M059J (cell line): Measurements from ENCODE around the gene CNOT6. TPM values are rescaled to one million over a fixed set of nuclear protein-coding genes. Genes with fewer than 3 reads are reported as not detected.

Experiments
- DNase-seq: peaks from one replicate; pipeline ENCODE4 v3.0.0-alpha.2; 2012; ENCODE audit warnings: low read depth
- total RNA-seq: library from RNA; depleted of rRNA; stranded (reverse); fragments of >200 nt; shearing (Covaris generic); gene quantifications from 2 replicates; pipeline ENCODE4 v1.2.3, GENCODE V29; 2014

Gene CNOT6
- total RNA-seq, 1 experiment from 2014 or later: 22.2 TPM

DNA sequence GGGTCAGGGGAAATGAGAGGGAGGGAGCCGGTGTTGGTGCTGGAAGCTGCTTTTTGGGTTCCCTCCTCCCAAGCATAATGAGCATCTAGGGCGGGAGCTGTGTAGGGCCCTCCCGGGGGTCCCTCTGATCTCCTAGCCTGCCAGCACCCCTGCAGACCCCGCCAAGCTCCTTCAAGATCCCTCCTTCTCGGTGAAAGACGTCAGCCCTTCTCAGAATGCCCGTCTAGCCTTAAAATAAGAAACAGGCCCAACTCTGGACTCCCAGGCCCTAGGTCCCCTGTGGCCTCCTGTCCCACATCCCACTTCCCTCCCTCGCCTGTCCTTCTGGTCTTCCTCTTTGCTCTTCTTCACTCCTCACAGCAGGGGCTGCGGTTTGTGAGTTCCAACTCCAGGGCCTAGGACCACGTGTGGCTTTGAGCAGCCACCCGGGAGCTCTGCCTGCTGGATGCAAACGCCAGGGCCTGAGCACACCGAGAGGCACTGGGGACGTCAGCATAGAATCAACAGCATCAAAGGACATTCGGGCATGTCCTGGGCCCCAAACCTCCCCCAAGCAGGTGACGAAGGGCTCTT is 105.9 kb downstream of the CNOT6 start:
- no peak for DNase-seq

DNA sequence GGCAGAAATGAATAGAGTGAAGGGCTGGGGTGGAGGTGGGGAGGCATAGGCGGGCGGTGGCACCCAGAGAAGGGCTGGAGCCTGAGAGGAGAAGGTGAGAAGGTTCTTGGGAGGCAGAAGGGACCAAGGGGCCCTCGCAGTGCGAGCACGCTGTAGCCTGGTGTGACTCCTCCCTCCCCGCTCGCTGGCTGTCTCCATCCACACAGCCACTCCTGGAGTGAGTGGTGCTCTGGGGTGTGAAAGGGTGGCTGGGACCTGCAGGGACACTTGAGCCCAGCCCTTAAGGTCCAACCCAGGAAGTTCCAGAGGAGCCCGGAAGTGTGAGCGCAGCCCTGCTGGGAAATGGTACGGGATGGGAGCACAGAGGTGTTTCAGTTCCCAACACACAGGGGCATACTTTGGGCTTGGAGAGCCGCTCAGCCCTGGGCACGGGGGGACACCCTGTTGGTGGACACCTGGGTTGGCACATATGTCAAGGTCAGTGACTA is 106.4 kb downstream of the CNOT6 start:
- no peak for DNase-seq

DNA sequence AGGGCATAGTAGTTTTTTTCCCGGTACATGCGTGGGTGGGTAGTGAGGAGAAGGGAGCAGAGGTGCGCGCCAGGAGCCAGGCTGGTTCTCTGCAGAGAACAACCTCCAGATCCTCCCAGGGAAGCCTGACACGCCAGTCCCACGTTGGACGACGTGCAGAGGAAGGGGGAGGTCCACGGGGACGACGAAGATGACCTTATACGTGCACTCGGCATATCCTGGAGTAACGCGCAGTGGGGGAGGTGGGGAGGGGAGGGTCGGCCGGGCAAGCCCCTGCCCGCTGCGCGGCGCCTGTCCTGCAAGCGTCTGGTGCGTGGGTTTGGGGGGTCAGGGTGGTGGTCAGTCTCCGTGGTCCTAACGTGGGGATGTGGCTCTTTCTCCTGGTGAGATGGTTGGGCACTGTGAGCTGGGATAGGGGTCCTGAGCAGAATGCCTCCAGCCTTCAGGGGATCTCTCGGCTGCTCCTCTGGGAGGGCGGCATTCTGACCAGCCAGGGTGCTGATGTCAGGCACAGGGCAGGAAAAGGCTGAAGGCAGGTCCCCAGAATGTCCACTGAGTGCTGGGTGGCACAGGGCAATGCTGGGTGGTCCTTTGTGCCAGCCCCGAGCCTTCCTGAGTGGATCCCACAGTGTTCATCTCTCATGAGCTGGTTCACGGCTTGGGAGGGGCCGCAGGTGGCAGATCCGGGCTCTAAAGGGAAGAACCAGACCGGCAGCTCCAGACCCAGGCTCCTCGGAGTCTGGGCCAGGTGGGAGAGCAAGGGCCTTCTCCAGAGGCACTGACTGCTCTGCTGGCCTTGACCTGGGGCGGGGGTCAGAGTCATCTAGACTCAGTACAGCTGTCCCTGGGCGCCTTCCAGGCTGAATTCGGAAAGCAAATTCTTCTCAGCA is 107.7 kb downstream of the CNOT6 start:
- DNase-seq: no peak

DNA sequence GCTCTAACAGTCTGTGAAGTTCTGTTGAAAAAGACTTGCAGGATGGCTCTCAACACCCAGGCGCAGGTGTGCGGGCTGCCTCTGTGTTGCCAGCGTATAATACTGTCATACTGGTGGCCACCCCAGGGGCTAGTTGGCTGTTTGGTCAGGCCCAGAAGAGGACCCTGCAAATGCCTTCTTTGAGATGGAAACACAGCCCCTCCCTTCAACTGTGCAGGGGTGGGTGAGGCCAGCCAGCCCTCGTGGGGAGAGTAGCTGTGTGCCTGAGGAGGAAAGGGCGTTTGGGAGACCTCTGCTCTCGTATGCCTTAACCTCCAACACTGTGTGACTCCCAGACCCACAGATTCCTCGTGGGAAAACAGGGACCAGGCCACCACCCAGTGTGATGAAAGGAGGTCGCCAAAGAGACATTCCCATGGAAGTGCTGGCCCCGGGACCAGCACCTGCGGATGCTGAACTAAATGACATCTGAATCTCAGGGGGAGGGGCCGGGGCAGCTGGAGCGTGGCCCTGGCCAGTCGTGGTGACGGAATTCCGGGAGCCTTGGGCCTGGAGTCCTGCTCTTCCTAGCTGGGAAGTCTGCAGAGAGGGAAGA is 108.4 kb downstream of the CNOT6 start:
- DNase-seq: no peak

DNA sequence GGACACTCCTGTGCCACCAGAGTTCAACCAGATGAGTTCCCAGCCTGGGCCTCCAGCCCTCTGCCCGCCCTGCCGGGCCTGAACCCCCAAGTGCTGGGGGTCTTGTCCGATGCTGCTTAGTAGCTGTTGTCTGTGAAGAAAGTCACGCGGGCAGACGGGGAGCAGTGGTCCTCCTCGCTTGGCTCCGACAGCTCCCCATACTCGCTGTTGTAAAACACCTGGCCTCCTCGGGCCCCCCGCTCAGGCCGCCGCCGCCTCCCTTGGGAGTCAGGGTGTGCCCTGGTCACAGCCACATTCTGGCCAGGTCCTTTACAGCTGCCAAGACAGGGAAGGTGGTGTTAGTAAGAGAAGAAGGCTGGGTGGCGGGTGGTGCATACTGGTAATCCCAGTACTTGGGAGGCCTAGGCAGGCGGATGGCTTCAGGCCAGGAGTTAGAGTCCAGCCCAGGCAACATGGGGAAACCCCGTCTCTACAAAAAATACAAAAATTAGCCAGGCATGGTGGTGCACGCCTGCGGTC is 109.0 kb downstream of the CNOT6 start:
- DNase-seq: no peak

DNA sequence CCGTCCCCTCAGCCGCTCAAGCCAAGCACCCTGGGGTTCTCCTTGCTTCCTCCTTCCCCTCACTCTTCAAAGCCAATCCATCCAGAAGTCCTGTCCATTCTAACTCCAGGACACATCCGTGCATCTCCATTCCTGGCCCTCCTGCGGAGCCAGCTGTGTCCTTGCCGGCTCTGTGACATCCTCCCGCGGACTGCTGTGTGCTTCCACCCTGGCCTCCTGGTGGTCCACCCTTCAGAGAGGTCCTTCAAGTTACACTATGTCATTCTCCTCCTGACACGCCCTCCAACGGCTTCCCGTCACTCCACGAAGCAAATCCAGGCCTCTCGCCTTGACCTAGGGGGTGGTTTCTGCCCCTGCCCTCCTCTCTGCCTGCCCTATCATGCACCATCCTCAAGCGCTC is 110.1 kb downstream of the CNOT6 start:
- DNase-seq: no peak

DNA sequence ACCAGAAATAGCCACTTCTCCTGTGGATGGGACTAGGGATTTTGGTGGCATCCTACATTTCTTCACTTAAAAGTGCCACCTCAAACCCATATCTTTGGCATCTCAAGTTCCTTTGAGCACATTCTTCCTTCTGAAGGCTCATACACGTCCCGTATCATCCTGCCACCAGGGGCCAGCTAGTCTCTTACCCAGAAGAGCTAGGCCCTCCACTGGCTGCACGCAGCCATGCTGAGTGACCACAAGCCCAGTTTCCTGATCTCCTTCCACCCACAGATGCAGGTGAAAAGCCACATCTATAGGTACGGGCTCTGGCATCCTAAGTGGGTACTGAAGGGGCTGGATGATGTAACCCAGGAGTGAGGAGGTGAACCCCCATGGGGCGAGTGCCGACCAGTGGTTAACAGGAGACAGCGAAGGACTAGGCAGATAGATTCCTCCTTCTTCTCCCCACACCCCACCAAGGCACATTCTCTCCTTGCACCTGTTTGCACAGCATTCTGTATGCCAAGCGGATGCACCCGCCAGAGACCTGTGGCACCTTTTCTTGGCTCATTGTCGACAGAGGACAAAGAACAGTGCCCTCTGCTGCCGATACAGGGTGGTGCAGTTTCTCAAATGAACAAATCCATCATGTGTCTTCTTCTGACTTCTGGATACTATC is 111.5 kb downstream of the CNOT6 start:
- peak; percentile 53 for DNase-seq

DNA sequence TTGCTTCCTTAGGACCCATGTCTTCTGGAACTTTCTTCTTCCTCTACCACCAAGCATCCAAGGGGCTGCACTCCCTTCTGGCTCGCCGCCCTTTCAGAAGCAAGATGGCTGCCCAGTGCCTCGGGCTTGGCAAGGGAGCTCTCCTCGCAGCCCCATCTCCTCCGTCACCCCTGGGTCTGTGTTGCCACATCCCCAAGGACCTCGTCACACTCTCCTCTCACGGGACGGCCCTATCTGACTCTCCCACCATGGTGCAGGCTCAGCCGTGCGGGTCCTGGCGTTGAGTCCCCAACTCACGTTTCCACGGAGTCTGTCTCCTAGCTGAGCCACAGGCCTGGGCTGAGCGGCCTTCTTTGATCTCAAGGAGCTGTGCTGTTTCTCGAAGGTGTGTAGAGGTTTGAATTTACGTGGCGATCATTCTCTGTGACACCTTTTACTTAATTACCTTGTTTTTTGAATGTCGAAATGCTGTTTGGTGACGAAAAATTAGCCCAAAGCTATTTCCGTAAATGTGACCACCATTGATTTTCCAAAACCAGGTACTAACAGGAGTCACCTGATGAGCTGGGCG is 112.1 kb downstream of the CNOT6 start:
- DNase-seq: no peak

DNA sequence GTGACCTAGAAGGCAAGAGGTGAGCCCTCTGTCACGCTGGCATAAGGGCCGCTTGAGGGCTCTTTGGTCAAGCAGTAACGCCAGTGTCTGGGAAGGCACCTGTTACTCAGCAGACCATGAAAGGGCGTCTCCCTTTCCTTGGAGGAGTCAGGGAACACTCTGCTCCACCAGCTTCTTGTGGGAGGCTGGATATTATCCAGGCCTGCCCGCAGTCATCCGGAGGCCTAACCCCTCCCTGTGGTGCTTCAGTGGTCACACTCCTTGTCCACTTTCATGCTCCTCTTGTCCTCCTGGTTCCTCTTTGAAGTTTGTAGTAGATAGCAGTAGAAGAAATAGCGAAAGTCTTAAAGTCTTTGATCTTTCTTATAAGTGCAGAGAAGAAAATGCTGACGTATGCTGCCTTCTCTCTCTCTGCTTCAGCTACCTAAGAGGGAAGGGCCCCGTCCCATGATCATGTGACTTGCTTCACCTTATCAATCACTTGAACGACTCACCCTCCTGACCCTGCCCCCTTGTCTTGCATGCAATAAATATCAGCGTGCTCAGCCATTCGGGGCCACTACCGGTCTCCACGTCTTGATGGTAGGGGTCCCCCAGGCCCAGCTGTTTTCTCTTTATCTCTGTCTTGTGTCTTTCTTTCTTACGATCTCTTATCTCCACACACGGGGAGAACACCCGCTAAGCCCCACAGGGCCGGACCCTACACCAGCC is 113.8 kb downstream of the CNOT6 start:
- no peak for DNase-seq

DNA sequence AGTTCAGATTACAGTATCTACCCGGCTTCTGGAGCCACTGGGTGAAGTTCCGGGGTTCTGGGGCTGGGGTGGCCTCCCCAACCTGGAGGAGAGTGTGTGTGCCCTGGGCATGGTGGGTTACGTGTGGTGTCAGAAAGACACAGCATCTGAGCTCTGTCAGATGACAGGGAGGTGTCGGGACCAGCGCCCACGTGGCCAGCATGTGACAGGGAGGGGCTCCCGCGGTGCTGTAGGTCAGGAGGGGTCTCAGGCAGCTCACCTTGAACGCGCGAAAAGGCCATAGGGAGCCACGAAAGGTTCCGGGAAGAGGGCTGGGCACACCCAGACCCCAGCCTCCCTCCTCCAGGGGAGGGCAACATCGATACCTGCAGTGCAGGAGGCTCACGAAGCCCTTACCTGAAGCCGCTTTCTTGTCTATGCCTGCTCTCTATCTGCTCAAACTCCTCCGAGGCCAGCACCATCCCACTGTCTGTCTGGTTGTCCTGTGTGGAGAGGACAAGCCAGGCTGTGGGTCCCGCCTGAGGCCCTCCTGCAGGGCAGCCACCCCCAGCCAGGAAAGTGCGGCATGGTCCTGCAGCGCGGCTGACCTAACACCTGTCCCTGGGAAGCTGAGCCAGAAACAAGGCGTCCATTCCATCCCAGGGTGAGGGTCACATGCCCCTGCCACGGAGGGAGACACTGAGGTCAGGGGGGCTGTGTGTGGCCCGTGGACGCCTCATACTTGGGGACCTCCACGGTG is 114.6 kb downstream of the CNOT6 start:
- DNase-seq: no peak

DNA sequence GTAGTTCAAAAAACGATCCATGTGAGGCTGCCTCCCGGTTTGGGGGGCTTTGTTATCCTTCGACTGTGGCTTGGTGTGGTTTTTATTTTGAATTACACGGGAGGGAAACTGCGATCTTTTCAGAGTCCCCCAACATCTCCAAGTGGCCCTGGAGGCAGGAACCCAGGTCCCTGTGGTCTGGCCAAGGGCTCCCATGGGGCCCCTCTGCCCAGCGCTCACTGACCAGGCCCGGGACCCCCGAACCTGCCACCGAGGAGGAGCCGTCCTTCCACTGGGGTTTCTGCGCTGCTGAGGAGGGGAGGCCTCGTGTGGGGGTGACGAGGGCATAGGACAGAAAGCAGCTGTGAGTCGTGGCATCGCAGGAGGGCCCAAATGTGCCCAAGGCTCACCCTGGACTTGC is 115.2 kb downstream of the CNOT6 start:
- no peak for DNase-seq

DNA sequence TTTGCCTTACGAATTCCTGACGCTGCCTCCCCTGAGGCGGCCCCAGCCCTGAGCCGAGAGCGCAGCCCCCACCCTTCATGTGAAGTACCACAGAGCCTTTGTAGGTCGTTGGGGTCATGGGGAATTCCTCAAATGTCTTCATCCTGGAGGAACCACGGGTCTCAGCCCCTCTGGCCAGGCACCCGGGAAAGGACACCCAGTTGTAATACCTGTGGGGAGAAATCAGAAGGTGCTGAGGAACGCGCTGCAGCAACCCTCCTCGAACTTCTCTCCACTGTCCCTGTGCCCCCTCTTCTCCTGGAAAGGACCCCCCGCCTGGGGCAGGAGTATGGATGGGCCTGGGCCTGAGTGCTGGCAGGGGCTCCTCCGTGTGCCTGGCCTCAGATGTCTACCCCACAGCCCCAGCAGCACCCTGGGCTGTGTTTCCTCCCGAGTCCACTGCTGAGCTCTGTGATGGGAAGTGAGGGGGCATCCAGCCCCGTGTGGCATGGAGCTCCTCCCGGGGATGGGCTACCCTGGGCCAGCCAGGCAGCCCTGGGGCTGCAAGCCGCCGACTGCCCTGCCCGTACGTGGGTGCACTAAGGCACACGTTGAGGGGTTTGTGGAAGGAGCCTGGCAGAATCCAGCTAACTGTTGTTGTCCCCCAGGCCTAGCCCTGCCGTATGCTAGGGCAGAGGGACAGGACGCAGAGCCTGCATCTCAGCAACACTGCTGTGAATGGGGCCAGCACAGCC is 115.8 kb downstream of the CNOT6 start:
- no peak for DNase-seq

DNA sequence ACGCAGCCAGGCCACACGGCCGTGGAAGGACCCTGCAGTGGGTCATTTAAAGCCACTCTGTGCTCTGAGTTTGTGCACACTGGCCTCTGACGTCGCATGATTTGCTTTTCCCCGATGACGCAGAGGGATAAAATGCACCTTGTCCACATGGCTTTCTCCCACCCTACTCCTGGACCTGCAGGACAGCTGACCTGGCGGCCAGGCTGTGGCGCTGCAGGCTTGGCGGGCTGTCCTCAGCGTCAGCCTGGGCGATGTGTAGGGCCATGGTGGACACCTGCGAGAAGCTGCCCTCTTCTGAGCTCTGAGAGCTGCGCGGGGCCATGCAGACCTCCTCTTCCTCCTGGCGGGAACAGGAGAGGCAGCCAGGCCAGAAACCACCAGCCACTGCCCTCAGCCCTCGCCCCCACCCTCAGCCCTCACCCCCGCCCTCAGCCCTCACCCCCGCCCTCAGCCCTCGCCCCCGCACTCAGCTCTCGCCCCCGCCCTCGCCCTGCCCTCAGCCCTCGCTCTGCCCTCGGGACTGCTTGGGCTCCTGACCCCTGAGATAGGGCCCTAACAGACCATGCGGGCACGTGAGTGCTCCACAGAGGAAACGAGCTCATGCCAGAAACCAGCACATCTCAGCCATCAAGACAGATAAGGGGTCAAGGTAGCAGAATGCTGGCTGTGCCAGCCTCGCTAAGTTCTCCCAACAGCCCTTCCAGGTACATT is 117.1 kb downstream of the CNOT6 start:
- peak; percentile 13 for DNase-seq

DNA sequence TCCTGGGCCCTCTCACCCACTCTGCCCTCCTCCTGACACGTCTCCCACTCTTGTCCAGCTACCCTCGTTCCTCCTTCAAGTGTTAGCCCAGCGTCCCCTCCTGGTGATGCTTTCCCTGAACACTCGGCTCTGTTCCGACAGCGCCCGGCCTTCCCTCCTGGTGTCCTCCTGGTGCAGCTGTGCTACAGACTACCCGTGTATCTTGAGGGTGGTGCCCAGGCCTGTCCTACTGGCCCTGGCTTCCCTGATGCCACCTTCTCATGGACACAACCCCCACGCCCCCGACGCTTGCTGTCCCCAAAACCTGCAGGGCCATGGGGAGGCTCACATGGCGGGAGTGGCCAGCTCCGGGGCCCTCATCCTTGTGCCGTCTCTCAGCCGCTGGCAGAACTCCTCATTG is 118.5 kb downstream of the CNOT6 start:
- no peak for DNase-seq

DNA sequence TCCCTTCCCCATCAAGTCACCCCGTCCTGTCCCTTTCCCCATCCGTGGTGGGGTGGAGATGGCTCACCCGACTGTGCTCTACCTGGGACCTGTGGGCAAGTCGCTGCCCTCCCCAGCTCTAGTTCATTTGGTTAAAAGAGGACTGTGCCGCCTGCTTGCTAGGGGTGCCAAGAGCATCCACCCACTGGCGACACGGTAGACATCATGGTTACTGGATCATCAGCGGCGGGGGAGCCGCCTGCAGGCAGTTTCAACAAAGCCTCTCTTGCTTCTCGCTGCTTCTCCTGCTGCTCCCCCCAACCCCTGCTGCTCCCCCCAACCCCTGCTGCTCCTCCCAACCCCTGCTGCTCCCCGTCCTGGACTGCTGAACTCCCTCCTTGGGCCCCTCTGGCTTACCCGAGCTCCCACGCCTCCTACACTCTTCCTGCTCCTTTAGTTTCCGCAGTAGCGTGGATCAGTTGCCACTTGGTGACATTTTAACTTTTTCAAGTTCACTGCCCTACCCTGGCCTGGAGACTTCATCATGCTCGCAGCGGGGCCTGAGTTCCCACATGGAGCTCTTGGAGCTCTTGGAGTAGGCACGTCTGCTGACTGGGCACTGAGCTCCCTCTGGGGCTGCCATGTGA is 119.1 kb downstream of the CNOT6 start:
- no peak for DNase-seq

DNA sequence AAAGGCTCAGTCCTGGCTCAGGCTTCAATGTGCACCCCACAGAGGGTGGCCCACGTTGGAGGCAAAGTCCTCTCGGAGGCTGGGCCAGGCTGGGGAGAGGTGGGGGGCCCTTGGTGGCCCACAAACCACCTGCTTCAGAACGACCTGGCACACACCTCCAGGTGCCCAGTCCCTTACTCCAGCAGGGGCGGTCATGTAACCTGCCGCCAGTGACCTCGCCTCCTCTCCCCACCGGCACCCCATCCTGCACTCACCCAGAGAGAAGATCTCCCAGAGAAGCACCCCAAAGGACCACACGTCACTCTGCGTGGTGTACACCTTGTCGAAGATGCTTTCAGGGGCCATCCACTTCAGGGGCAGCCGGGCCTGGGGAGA is 119.6 kb downstream of the CNOT6 start:
- no peak for DNase-seq

DNA sequence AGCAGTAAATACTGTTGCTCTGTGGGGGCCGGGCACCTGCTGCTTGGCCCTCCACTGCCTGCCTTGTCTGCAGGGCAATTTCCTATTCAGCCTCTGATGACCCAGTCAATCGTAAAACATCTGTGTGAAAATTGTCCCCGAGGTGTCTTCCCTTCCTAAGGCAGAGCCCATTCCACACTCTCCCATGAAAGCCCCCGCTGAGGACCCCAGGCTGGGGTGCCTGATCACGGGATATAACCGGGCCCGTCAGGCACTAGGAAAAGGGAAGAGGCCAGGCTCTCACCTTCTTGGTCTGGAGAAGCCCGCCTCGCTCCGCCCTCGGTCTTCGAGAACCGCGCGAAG is 124.3 kb downstream of the CNOT6 start:
- no peak for DNase-seq

DNA sequence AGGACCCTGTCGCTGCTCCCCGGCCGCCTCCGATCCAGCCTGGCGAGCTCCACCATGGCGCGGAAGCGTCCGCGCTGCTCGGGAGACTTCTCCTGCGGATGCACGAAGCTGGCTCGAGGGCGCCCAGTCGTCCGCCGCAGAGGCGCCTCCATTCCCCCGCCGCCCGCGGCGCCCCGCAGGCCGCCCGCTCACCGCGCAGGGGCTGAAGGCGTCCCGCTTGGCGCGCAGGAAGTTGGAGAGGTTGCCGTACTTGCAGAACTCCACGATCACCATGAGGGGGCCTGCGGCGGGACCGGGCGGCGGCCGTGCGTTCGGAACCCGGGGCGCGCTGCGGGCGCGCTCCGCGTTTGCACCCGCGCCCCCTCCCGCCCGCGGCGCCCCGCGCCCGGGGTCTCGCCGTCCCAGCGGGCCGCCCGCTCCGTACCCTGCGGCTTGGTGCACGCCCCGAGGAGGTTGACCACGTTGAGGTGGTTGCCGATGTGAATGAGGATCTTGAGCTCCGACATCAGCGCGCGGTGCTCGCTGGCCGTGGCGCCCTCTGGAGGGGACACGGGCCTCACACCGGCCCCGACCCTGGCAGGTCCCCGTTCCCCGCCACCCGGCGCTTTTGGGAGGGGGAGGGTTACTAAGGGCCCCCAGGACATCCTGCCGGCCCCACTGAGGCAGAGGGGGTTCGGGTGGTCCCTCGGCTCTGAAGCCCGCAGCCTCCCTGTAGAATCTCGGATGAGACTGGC is 124.8 kb downstream of the CNOT6 start:
- DNase-seq: no peak
